HUES6 (cell line): ENCODE data around the gene ARNT2.
"Not testable (repeated sequence)": the region's sequence is repeated elsewhere in the genome, so short reads cannot be mapped to it uniquely, and the experiment has no call there.

Experiments
- H3K27ac ChIP-seq: 2 replicates; pipeline ENCODE4 v1.7.0; 2013; ENCODE audit warnings: low read depth, mild to moderate bottlenecking, low read length, inconsistent platforms
- H3K27me3 ChIP-seq: 2 replicates; pipeline ENCODE4 v1.6.1; 2013; ENCODE audit warnings: low read length; ENCODE audit not compliant: control insufficient read depth, insufficient read depth
- H3K36me3 ChIP-seq: 2 replicates; pipeline ENCODE4 v1.6.1; 2013; ENCODE audit warnings: low read length; ENCODE audit not compliant: control insufficient read depth, insufficient read depth
- H3K4me1 ChIP-seq: 2 replicates; pipeline ENCODE4 v1.6.1; 2013; ENCODE audit warnings: low read length; ENCODE audit not compliant: control insufficient read depth, insufficient read depth
- H3K4me3 ChIP-seq: 2 replicates; pipeline ENCODE4 v1.5.1; 2013; ENCODE audit warnings: low read depth, low read length
- H3K9ac ChIP-seq: one replicate; pipeline ENCODE4 v1.6.1; 2013; ENCODE audit warnings: mild to moderate bottlenecking, low read length
- H3K9me3 ChIP-seq: 2 replicates; pipeline ENCODE4 v1.6.1; 2013; ENCODE audit warnings: low read depth, low read length; ENCODE audit not compliant: control insufficient read depth, insufficient read depth

ARNT2 gene

DNA sequence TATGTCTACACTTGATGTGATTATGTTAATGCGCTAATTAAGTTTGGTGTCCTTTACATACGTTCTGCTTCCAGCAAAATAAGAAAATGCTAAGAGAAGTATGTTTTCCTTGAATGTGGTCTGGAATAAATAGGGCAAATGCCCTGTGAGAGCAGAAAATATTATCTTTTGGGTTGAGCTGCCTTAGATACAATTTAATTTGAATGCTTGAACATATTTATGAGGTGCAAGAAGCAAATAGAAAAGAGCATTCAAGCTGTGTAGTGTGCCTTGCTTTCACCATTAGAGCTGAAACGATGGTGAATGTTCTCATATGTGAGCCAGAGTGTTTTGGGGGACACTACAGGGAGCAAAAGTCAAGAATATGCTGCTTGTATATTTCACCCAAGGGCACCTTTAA lies 15.9 kb upstream of the ARNT2 start:
- no peak overlapping the region for H3K27ac ChIP-seq
- H3K9me3 ChIP-seq, result no peaks in the 10 kb centered on the region
- no peaks in the 10 kb centered on the region for H3K36me3 ChIP-seq
- H3K9ac ChIP-seq, result no peak overlapping the region
- peaks cover 10% of the 10 kb centered on the region; the same call in 1 of the 2 replicates for H3K4me1 ChIP-seq
- H3K4me3 ChIP-seq, result no peak overlapping the region
- H3K27me3 ChIP-seq, result no peaks in the 10 kb centered on the region

DNA sequence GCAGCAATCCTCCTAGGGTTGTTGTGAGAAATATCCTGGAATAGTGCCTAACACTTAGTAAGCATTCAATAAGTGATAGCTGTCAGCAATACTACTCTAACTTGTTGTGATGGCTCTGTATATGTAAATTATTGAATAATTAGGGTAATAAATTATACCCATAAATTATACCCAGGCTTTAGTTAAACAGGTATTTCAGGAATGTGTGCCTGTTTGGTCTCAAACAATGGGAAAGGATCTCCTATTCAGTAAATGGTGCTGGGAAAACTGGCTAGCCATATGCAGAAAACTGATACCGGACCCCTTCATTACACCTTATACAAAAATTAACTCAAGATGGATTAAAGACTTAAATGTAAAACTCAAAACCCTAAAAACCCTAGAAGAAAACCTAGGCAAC lies 14.8 kb upstream of the ARNT2 start:
- Histone ChIP-seq H3K4me3 (no peak overlapping the region), H3K36me3 (no peaks in the 10 kb centered on the region), H3K4me1 (peaks cover 10% of the 10 kb centered on the region; the same call in 1 of the 2 replicates), H3K27ac (no peak overlapping the region), H3K9ac (no peak overlapping the region), H3K9me3 (no peaks in the 10 kb centered on the region), H3K27me3 (no peaks in the 10 kb centered on the region)

DNA sequence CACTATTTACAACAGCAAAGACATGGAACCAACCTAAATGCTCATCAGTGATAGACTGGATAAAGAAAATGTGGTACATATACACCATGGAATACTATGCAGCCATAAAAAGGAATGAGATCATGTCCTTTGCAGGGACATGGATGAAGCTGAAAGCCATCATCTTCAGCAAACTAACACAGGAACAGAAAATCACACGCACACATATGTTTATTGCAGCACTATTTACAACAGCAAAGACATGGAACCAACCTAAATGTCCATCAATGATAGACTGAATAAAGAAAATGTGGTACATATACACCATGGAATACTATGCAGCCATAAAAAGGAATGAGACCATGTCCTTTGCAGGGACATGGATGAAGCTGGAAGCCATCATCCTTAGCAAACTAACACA lies 13.2 kb upstream of the ARNT2 start:
- H3K9me3 ChIP-seq, H3K9ac ChIP-seq, H3K27me3 ChIP-seq, H3K27ac ChIP-seq, H3K4me3 ChIP-seq, H3K36me3 ChIP-seq: not testable (repeated sequence)
- H3K4me1 ChIP-seq, result peaks cover 15% of the 10 kb centered on the region; the same call in 1 of the 2 replicates

DNA sequence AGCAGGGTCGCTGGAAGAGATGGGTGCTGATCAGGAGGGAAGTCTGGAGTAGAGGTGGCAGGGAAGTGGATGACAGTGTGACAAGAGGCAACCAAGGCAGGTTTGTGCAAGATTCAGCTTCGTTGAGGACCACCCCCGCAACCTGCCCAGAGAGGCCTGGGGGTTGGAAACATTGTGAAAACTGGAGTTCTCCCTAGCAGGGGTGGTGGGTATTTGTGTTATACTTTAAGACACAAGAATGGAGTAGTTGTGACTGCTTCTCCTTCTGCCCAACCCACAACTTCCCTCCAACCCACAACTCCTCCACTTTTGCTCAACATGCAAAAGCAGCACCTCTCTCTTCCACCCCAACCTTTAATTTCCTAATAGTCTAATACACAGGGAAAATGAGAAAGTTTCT lies 8.6 kb upstream of the ARNT2 start:
- Histone ChIP-seq H3K4me1 (peaks cover 9% of the 10 kb centered on the region; the same call in 1 of the 2 replicates), H3K36me3 (no peaks in the 10 kb centered on the region), H3K4me3 (no peak overlapping the region), H3K27me3 (peaks cover 7% of the 10 kb centered on the region; the same call in 1 of the 2 replicates), H3K9ac (no peak overlapping the region), H3K27ac (no peak overlapping the region), H3K9me3 (no peaks in the 10 kb centered on the region)

DNA sequence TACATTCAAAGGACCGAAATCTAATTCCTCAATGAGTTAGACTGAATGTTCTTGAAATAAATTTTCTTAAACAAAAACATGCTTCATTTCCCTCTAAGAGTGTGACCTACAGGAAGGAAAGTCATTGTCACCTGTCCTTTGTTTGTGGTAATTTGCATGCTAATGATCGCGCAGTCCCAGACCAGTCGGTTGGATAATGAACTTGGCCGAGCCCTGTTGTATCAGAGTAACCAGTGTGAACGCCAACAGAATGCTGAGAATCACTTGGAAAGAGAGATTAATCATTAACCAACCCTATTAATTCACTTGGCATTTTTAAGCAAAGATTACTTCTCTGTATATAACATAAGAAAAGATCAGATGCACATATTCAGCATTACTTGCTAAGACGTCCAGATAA lies 8.1 kb upstream of the ARNT2 start:
- H3K9me3 ChIP-seq, result no peaks in the 10 kb centered on the region
- H3K27me3 ChIP-seq, result peaks cover 7% of the 10 kb centered on the region; the same call in 1 of the 2 replicates
- H3K27ac ChIP-seq, result no peak overlapping the region
- H3K36me3 ChIP-seq, result no peaks in the 10 kb centered on the region
- H3K4me1 ChIP-seq, result peaks cover 9% of the 10 kb centered on the region; the same call in 1 of the 2 replicates
- H3K9ac ChIP-seq, result no peak overlapping the region
- H3K4me3 ChIP-seq, result no peak overlapping the region

DNA sequence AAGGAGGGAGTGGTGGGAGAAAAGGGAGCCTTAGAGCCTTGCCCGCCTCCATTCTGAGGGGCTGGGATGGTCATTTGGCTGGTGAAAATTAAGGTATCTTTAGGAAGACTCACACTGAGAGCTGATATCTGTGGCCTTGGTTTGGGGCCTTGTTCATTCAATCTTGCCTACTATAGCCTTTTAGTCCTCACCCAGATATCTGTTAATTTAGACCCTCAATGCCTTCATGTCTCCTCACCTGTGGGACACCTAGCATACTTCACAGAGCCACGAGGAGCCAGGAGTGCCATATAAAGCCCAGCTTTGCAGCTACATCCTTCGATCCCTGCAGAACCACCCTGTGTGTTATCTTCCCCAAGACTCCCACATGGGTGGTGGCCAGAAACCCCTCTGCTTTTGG lies 4.7 kb upstream of the ARNT2 start:
- H3K4me3 ChIP-seq, result no peak overlapping the region
- H3K27ac ChIP-seq, result no peak overlapping the region
- H3K4me1 ChIP-seq, result peaks cover 9% of the 10 kb centered on the region; the same call in 1 of the 2 replicates
- no peak overlapping the region for H3K9ac ChIP-seq
- no peaks in the 10 kb centered on the region for H3K36me3 ChIP-seq
- H3K9me3 ChIP-seq, result no peaks in the 10 kb centered on the region
- peaks cover 25% of the 10 kb centered on the region for H3K27me3 ChIP-seq

DNA sequence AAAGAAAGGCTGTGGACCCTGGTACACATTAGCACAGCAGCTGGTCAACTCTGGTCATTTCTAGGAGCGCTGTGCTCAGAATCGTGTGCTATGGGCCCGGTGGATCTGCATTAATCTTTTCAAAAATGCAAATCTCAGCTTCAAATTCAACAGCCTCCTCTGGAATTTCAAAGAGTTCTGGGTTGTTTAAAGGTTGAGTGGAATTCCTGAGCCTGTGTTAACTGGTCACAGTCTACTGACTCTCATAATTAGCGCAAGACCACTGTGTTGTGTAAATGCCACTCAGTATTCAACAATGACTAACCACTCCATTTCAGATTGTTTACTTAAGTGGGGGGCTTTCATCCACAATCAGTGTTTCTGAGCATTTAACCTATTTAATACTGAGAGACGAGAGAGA lies 2.7 kb upstream of the ARNT2 start:
- no peak overlapping the region for H3K9ac ChIP-seq
- peaks cover 45% of the 10 kb centered on the region for H3K27me3 ChIP-seq
- H3K4me1 ChIP-seq, result no peaks in the 10 kb centered on the region

DNA sequence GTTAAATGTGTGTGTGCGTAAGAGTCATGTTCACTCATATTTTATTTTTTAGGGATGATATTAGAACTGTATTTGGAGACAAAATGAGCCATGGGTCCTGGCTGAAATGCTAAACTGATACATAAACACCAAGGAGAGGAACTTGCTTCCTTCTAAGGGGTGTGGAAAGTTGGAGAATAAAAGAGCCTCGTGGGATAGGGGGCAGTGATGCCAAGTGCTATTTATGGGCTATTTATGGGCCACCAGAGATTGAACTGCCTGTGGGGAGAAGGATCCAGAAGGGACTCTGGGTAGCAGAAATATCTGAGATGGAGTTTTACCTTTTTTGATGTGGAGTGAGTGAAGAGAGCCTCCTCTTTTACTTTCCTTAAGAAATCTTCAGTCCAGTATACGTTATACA lies 1.8 kb upstream of the ARNT2 start:
- Histone ChIP-seq H3K9me3 (no peaks in the 10 kb centered on the region), H3K27ac (no peak overlapping the region), H3K4me3 (no peak overlapping the region), H3K4me1 (no peaks in the 10 kb centered on the region), H3K9ac (no peak overlapping the region), H3K27me3 (peaks cover 51% of the 10 kb centered on the region), H3K36me3 (no peaks in the 10 kb centered on the region)

More for the DNA sequence above, 2.7 kb upstream of the ARNT2 start:
- no peak overlapping the region for H3K4me3 ChIP-seq
- no peaks in the 10 kb centered on the region for H3K9me3 ChIP-seq
- no peaks in the 10 kb centered on the region for H3K36me3 ChIP-seq
- no peak overlapping the region for H3K27ac ChIP-seq

DNA sequence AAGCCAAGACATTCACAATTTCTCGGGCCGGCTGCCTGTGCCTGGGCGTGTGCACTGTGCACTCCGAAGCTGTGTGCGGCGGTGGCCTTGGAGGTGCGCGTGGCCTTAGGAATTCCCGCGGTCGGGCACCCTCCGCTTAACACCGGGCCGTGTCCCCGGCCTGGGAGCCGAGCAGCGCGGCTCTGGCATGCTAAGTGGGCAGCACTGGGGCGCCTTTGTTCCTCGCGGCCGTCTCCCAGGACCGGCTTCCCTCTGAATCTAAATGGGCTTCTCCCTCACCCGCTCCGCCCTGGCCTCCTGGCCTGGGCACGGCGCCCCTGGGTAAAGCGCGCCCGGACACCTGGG lies 498 bp upstream of the ARNT2 start:
- peak overlapping the region; percentile 71 for H3K4me3 ChIP-seq
- no peaks in the 10 kb centered on the region for H3K4me1 ChIP-seq
- peak overlapping the region; percentile 78 for H3K9ac ChIP-seq
- no peaks in the 10 kb centered on the region for H3K9me3 ChIP-seq
- peak overlapping the region; percentile 32; the same call in 1 of the 2 replicates for H3K27ac ChIP-seq
- H3K36me3 ChIP-seq, result no peaks in the 10 kb centered on the region
- H3K27me3 ChIP-seq, result peaks cover 52% of the 10 kb centered on the region

DNA sequence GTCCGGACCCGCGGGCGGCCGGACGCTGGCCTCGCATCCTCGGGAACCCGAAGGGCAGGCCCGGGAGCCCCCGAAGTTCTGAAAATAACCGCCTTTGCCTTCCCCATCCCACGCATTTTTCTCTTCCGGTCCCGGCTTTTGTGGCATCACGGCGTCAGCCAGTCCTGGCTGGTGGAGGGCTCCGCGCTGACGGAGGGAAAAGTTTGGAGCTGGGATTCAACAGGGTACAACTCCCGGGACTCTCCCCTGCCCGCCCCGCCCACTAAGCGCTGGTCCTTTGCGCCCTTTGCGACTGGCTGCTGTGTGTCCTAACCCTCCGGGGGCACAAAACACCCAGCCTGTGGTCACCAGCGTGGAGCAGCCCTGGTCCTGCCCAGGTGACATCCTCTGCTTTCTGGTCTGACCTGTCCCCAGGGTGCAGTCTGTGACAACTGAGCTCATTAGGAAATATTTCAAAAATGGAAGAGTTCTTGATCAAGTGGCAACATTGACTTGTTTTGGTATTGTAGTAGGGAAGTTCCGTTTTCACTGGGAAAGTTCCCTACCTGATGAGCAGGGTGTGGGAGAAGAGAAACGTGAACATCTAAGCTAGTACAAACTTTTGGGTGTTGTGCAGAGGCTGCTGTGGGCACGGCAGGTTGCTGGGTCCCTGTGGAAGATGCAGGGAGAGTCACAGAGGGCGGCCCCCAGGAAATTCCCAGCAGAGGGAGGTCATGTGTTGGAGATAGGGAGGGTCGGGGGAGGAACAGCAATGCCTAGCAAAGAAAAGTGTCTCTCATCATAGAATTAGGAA lies 775 bp downstream of the ARNT2 start:
- no peaks in the 10 kb centered on the region for H3K4me1 ChIP-seq
- H3K36me3 ChIP-seq, result no peaks in the 10 kb centered on the region
- peak overlapping the region; percentile 78 for H3K9ac ChIP-seq
- H3K4me3 ChIP-seq, result peak overlapping the region; percentile 71
- no peaks in the 10 kb centered on the region for H3K9me3 ChIP-seq
- peaks cover 52% of the 10 kb centered on the region for H3K27me3 ChIP-seq
- H3K27ac ChIP-seq, result no peak overlapping the region

DNA sequence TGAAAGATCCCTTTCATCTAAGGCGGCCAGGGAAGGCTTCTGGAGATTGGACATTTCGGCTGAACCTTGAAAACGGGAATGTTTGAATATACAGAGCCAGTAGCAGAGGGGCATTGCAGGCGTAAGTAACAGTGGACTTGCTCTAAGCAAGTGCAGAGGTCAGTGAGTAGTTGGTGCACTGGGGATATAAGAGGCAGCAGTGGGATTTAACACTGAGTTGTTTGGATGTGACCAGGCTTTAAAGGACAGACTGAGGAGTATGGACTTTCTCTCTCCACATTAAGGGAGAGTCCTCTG lies 1.3 kb downstream of the ARNT2 start:
- H3K9me3 ChIP-seq, result no peaks in the 10 kb centered on the region
- H3K27ac ChIP-seq, result no peak overlapping the region
- H3K27me3 ChIP-seq, result peaks cover 52% of the 10 kb centered on the region
- H3K4me3 ChIP-seq, result peak overlapping the region; percentile 71; the same call in 1 of the 2 replicates
- H3K9ac ChIP-seq, result no peak overlapping the region
- H3K4me1 ChIP-seq, result no peaks in the 10 kb centered on the region
- no peaks in the 10 kb centered on the region for H3K36me3 ChIP-seq
